Smooth muscle cell (in vitro differentiated cells): ENCODE data around the gene ASCL1. TPM values are rescaled to one million over a fixed set of nuclear protein-coding genes. Genes with fewer than 3 reads are reported as not detected.

Experiments
- DNase-seq: peaks from one replicate; lab custom pipeline; 2025; ENCODE audit not compliant: unreplicated experiment; lab: John Stamatoyannopoulos, UW
- H2AFZ ChIP-seq: fragments of 200-600 bp; sonication (generic); 2 replicates; pipeline ENCODE4 v1.6.0; 2016; ENCODE audit warnings: antibody characterized with exemption, low read depth, mild to moderate bottlenecking
- H3F3A ChIP-seq: fragments of 200-600 bp; sonication (generic); 2 replicates; pipeline ENCODE4 v1.6.0; 2017; ENCODE audit warnings: antibody characterized with exemption, low read depth
- H3K27ac ChIP-seq: fragments of 200-600 bp; sonication (generic); 2 replicates; pipeline ENCODE4 v1.5.1; 2016; ENCODE audit warnings: low read depth, mild to moderate bottlenecking
- H3K27me3 ChIP-seq: fragments of 200-600 bp; sonication (generic); 2 replicates; pipeline ENCODE4 v1.6.1; 2016; ENCODE audit warnings: low read depth, mild to moderate bottlenecking
- H3K36me3 ChIP-seq: fragments of 200-600 bp; sonication (generic); 2 replicates; pipeline ENCODE4 v1.5.1; 2016; ENCODE audit warnings: low read depth
- H3K4me1 ChIP-seq: fragments of 200-600 bp; sonication (generic); 2 replicates; pipeline ENCODE4 v1.5.1; 2016; ENCODE audit warnings: low read depth
- H3K4me2 ChIP-seq: fragments of 200-600 bp; sonication (generic); 2 replicates; pipeline ENCODE4 v1.6.0; 2016; ENCODE audit warnings: mild to moderate bottlenecking
- H3K4me3 ChIP-seq: fragments of 200-600 bp; sonication (generic); 2 replicates; pipeline ENCODE4 v1.5.1; 2016; ENCODE audit warnings: mild to moderate bottlenecking
- H3K79me2 ChIP-seq: fragments of 200-600 bp; sonication (generic); 2 replicates; pipeline ENCODE4 v1.6.0; 2016; ENCODE audit warnings: low read depth, mild to moderate bottlenecking
- H3K9ac ChIP-seq: fragments of 200-600 bp; sonication (generic); 2 replicates; pipeline ENCODE4 v1.6.0; 2016; ENCODE audit warnings: low read depth
- H3K9me3 ChIP-seq: fragments of 200-600 bp; sonication (generic); replicated peaks from 2 replicates; pipeline ENCODE4 v1.5.1; 2016; ENCODE audit warnings: low read depth
- H4K20me1 ChIP-seq: fragments of 200-600 bp; sonication (generic); 2 replicates; pipeline ENCODE4 v1.6.0; 2016; ENCODE audit warnings: low read depth
- CTCF ChIP-seq: fragments of 200-600 bp; sonication (generic); IDR thresholded peaks from 2 replicates; pipeline ENCODE4 v1.5.1; 2017; ENCODE audit warnings: borderline replicate concordance, mild to moderate bottlenecking, antibody characterized with exemption; ENCODE audit not compliant: insufficient read depth, poor library complexity, severe bottlenecking
- WGBS: methylation state at CpG from one replicate; pipeline ENCODE4 v1.1.7; 2016; ENCODE audit warnings: low lambda C conversion rate; 5-methylcytosine and 5-hydroxymethylcytosine counted together
- polyA plus RNA-seq: library from polyadenylated mRNA; unstranded; fragments of >200 nt; fragmentation: Nextera tagmentation; extraction: Ambion mirVana; gene quantifications from 2 replicates; pipeline ENCODE4 v1.2.1, GENCODE V29; 2016
- total RNA-seq: library from RNA; depleted of rRNA; stranded (reverse); fragments of >200 nt; gene quantifications from 2 replicates; pipeline ENCODE4 v1.2.3, GENCODE V29; 2014

The ASCL1 gene
- total and polyA plus RNA-seq, 2 experiments from 2014 or later: not detected

GRCh38 chr12:102971227-102971626 lies 13.8 kb downstream of the ASCL1 start:
- no peak overlapping the region for H3K27ac ChIP-seq
- no peaks in the 10 kb centered on the region for H3K9me3 ChIP-seq
- H2AFZ ChIP-seq: no peak overlapping the region
- peaks cover 89% of the 10 kb centered on the region for H3K27me3 ChIP-seq
- TF ChIP-seq CTCF: no peak
- no peak overlapping the region for H3K9ac ChIP-seq
- no peaks in the 10 kb centered on the region for H3F3A ChIP-seq
- no peak overlapping the region for H3K4me2 ChIP-seq
- no peak overlapping the region for H3K4me3 ChIP-seq
- no peaks in the 10 kb centered on the region for H3K4me1 ChIP-seq
- WGBS: 88% methylated on average over 3 of the region's 3 CpGs
- H4K20me1 ChIP-seq: no peaks in the 10 kb centered on the region
- H3K79me2 ChIP-seq: no peaks in the 10 kb centered on the region
- no peaks in the 10 kb centered on the region for H3K36me3 ChIP-seq
- DNase-seq: no peak

GRCh38 chr12:102973583-102973982 lies 16.1 kb downstream of the ASCL1 start:
- no peak for TF ChIP-seq CTCF
- peaks cover 66% of the 10 kb centered on the region for H3K27me3 ChIP-seq
- H3F3A ChIP-seq: no peaks in the 10 kb centered on the region
- H3K27ac ChIP-seq: no peak overlapping the region
- DNase-seq: no peak
- no peaks in the 10 kb centered on the region for H3K36me3 ChIP-seq
- H3K4me3 ChIP-seq: no peak overlapping the region
- no peak overlapping the region for H3K9ac ChIP-seq
- H3K4me2 ChIP-seq: no peak overlapping the region
- no peaks in the 10 kb centered on the region for H3K9me3 ChIP-seq
- no peaks in the 10 kb centered on the region for H3K79me2 ChIP-seq
- no peak overlapping the region for H2AFZ ChIP-seq
- H4K20me1 ChIP-seq: no peaks in the 10 kb centered on the region
- H3K4me1 ChIP-seq: no peaks in the 10 kb centered on the region

- Histone ChIP-seq H3K27ac (no peak overlapping the region), H3F3A (no peaks in the 10 kb centered on the region), H3K27me3 (peaks cover 35% of the 10 kb centered on the region), H4K20me1 (no peaks in the 10 kb centered on the region), H3K36me3 (no peaks in the 10 kb centered on the region), H3K9me3 (no peaks in the 10 kb centered on the region), H3K4me1 (no peaks in the 10 kb centered on the region), H3K79me2 (no peaks in the 10 kb centered on the region), H3K4me3 (no peak overlapping the region), H3K9ac (no peak overlapping the region), H2AFZ (no peak overlapping the region), H3K4me2 (no peak overlapping the region)
- 56% methylated on average over 5 of the region's 5 CpGs for WGBS
- DNase-seq: no peak
- no peak for TF ChIP-seq CTCF
These were observed 19.3 kb downstream of the ASCL1 start for GRCh38 chr12:102976609-102977280.

GRCh38 chr12:102977945-102978706 lies 20.7 kb downstream of the ASCL1 start:
- H2AFZ ChIP-seq: no peak overlapping the region
- 64% methylated on average over 16 of the region's 16 CpGs for WGBS
- no peak for TF ChIP-seq CTCF
- peaks cover 21% of the 10 kb centered on the region for H3K27me3 ChIP-seq
- no peaks in the 10 kb centered on the region for H3K79me2 ChIP-seq
- no peaks in the 10 kb centered on the region for H3F3A ChIP-seq
- no peak overlapping the region for H3K4me3 ChIP-seq
- H3K9ac ChIP-seq: no peak overlapping the region
- H4K20me1 ChIP-seq: no peaks in the 10 kb centered on the region
- no peak overlapping the region for H3K27ac ChIP-seq
- H3K9me3 ChIP-seq: no peaks in the 10 kb centered on the region
- DNase-seq: no peak
- no peak overlapping the region for H3K4me2 ChIP-seq
- no peaks in the 10 kb centered on the region for H3K4me1 ChIP-seq
- no peaks in the 10 kb centered on the region for H3K36me3 ChIP-seq
